ENCODE measurements around the gene ME2. TPM values are rescaled to one million over a fixed set of nuclear protein-coding genes. Genes with fewer than 3 reads are reported as not detected.

Gene ME2
- polyA plus RNA-seq, 1 experiment = 21.9 TPM

- Histone ChIP-seq H3K27me3 (ENCODE audit: control insufficient read depth, insufficient read depth, low read length) (no peaks in the 10 kb centered on the region), H3K4me3 (ENCODE audit: low read depth, low read length) (no peak overlapping the region), H3K36me3 (ENCODE audit: control insufficient read depth, insufficient read depth, low read length) (no peaks in the 10 kb centered on the region; the same call in 1 of the 2 replicates)
- TF ChIP-seq CTCF (IDR thresholded peaks at IDR 0.05; ENCODE audit: insufficient read depth, low read depth, low read length) = no peak
- ChIA-PET POLR2A (no interaction called here), CTCF (no interaction called here)
- no peak for DNase-seq (ENCODE audit: low read depth)
Measured at GRCh38 chr18:50896093-50896492, 17.2 kb downstream of the ME2 start.

- ChIA-PET CTCF (interaction anchor here (1.0 to 1.1 kb wide), 2 partner anchors 11 kb away, joined by 3 read pairs; no protein-coding TSS in a partner anchor), POLR2A (no interaction called here)
- Histone ChIP-seq H3K36me3 (ENCODE audit: control insufficient read depth, insufficient read depth, low read length) (no peaks in the 10 kb centered on the region; the same call in 1 of the 2 replicates), H3K4me3 (ENCODE audit: low read depth, low read length) (no peak overlapping the region), H3K27me3 (ENCODE audit: control insufficient read depth, insufficient read depth, low read length) (no peaks in the 10 kb centered on the region)
- TF ChIP-seq CTCF (IDR thresholded peaks at IDR 0.05; ENCODE audit: insufficient read depth, low read depth, low read length) = no peak
- no peak for DNase-seq (ENCODE audit: low read depth)
Measured at GRCh38 chr18:50898919-50899318, 20.0 kb downstream of the ME2 start.

- H3K36me3 ChIP-seq (ENCODE audit: control insufficient read depth, insufficient read depth, low read length) = peaks cover 2% of the 10 kb centered on the region
- no peak for TF ChIP-seq CTCF (IDR thresholded peaks at IDR 0.05; ENCODE audit: insufficient read depth, low read depth, low read length)
- ChIA-PET CTCF (interaction anchor here (0.7 to 1.2 kb wide), 2 partner anchors 9 to 37 kb away, joined by 3 read pairs; no protein-coding TSS in a partner anchor), POLR2A (no interaction called here)
- no peak overlapping the region for H3K4me3 ChIP-seq (ENCODE audit: low read depth, low read length)
- no peaks in the 10 kb centered on the region for H3K27me3 ChIP-seq (ENCODE audit: control insufficient read depth, insufficient read depth, low read length)
- DNase-seq (ENCODE audit: low read depth) = no peak
Measured at GRCh38 chr18:50902797-50903196, 23.9 kb downstream of the ME2 start.

- H3K4me3 ChIP-seq (ENCODE audit: low read depth, low read length) = no peak overlapping the region
- H3K36me3 ChIP-seq (ENCODE audit: control insufficient read depth, insufficient read depth, low read length) = peaks cover 2% of the 10 kb centered on the region
- POLR2A ChIA-PET = no interaction called here
- DNase-seq (ENCODE audit: low read depth) = no peak
- no peaks in the 10 kb centered on the region for H3K27me3 ChIP-seq (ENCODE audit: control insufficient read depth, insufficient read depth, low read length)
- TF ChIP-seq CTCF (IDR thresholded peaks at IDR 0.05; ENCODE audit: insufficient read depth, low read depth, low read length) = no peak
- CTCF ChIA-PET = no interaction called here
Measured at GRCh38 chr18:50906843-50907242, 27.9 kb downstream of the ME2 start.

GRCh38 chr18:50909261-50909660 lies 30.3 kb downstream of the ME2 start:
- no peak overlapping the region for H3K4me3 ChIP-seq (ENCODE audit: low read depth, low read length)
- ChIA-PET POLR2A (no interaction called here), CTCF (no interaction called here)
- DNase-seq (ENCODE audit: low read depth) = no peak
- H3K27me3 ChIP-seq (ENCODE audit: control insufficient read depth, insufficient read depth, low read length) = no peaks in the 10 kb centered on the region
- H3K36me3 ChIP-seq (ENCODE audit: control insufficient read depth, insufficient read depth, low read length) = peaks cover 2% of the 10 kb centered on the region
- no peak for TF ChIP-seq CTCF (IDR thresholded peaks at IDR 0.05; ENCODE audit: insufficient read depth, low read depth, low read length)

Data from BJ (cell line).